Peyer's patch (tissue), 4 donors: ENCODE measurements around the gene RPAP3. TPM values are rescaled to one million over a fixed set of nuclear protein-coding genes. Genes with fewer than 3 reads are reported as not detected.

ENCODE experiments used
- DNase-seq, 3 donors: peaks; one replicate each; pipeline ENCODE4 v3.0.0-alpha.2; 2017 to 2019
- H3K27ac ChIP-seq, 4 donors: fragments of 200-600 bp; sonication (generic); one replicate each; pipeline ENCODE4 v1.5.1; 2016 to 2019
- H3K27me3 ChIP-seq, 2 donors: fragments of 200-600 bp; sonication (generic); one replicate each; pipeline ENCODE4 v1.5.1; 2019
- H3K36me3 ChIP-seq, 3 donors: fragments of 200-600 bp; sonication (generic); one replicate each; pipeline ENCODE4 v1.5.1; 2016 to 2019
- H3K4me1 ChIP-seq, 4 donors: fragments of 200-600 bp; sonication (generic); one replicate each; pipeline ENCODE4 v1.5.1; 2016 to 2019
- H3K4me3 ChIP-seq, 4 donors: fragments of 200-600 bp; sonication (generic); 1 replicate in 3 of 4; 2 replicates in 1 of 4; pipeline ENCODE4 v1.5.1; 2016 to 2019; ENCODE audit warnings: mild to moderate bottlenecking in 1 of 4
- H3K9me3 ChIP-seq, 4 donors: fragments of 200-600 bp; sonication (generic); one replicate each; pipeline ENCODE4 v1.5.1; 2016 to 2019; ENCODE audit warnings: mild to moderate bottlenecking in 1 of 4
- POLR2A ChIP-seq, 2 donors: fragments of 450-650 bp; IDR thresholded peaks; one replicate each; pipeline ENCODE4 v1.5.1; 2017; ENCODE audit warnings: antibody characterized with exemption in 2 of 2, mild to moderate bottlenecking in 2 of 2, moderate library complexity in 2 of 2
- total RNA-seq, 4 donors: library from RNA; depleted of rRNA; stranded (reverse); fragments of >200 nt; gene quantifications; one replicate each; pipeline ENCODE4 v1.1.0, GENCODE V29; 2016
- TF ChIP-seq, protein P1 (sequence below), 6 experiments: fragments of 450-650 bp in 4 of 6; fragments of 200-600 bp in 2 of 6; sonication (generic) in 1 of 6; IDR thresholded peaks; one replicate each; pipeline ENCODE4 v1.5.1; 2017 to 2019; ENCODE audit warnings: antibody characterized with exemption in 6 of 6, mild to moderate bottlenecking in 3 of 6, moderate library complexity in 1 of 6

RPAP3 gene
- total RNA-seq, 4 donors from 2014 or later = 5.4 to 33.8 (median 13.3) TPM

GRCh38 chr12:47707355-47707754, 1.5 kb upstream of the RPAP3 start:
- Histone ChIP-seq H3K27me3 (no peaks in the 10 kb centered on the region), H3K4me3 (peak overlapping the region in 1 of 4 donors; percentile 95), H3K36me3 (no peaks in the 10 kb centered on the region), H3K4me1 (peaks cover 0 to 34% (median 5%) of the 10 kb centered on the region in 4 donors), H3K9me3 (no peaks in the 10 kb centered on the region), H3K27ac (no peak overlapping the region)
- no peak for TF ChIP-seq POLR2A (IDR thresholded peaks at IDR 0.05)
- TF ChIP-seq, protein P1, sequence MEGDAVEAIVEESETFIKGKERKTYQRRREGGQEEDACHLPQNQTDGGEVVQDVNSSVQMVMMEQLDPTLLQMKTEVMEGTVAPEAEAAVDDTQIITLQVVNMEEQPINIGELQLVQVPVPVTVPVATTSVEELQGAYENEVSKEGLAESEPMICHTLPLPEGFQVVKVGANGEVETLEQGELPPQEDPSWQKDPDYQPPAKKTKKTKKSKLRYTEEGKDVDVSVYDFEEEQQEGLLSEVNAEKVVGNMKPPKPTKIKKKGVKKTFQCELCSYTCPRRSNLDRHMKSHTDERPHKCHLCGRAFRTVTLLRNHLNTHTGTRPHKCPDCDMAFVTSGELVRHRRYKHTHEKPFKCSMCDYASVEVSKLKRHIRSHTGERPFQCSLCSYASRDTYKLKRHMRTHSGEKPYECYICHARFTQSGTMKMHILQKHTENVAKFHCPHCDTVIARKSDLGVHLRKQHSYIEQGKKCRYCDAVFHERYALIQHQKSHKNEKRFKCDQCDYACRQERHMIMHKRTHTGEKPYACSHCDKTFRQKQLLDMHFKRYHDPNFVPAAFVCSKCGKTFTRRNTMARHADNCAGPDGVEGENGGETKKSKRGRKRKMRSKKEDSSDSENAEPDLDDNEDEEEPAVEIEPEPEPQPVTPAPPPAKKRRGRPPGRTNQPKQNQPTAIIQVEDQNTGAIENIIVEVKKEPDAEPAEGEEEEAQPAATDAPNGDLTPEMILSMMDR (IDR thresholded peaks at IDR 0.05) = no peak
- DNase-seq = no peak

- DNase-seq = no peak
- Histone ChIP-seq H3K4me1 (peaks cover 0 to 34% (median 5%) of the 10 kb centered on the region in 4 donors), H3K9me3 (no peaks in the 10 kb centered on the region), H3K27me3 (no peaks in the 10 kb centered on the region), H3K4me3 (peak overlapping the region; percentile 92 to 100 (median 96)), H3K27ac (peak overlapping the region; percentile 87 to 96 (median 91)), H3K36me3 (peaks cover 0 to 8% (median 0%) of the 10 kb centered on the region in 3 donors)
- TF ChIP-seq POLR2A (IDR thresholded peaks at IDR 0.05) = no peak
- TF ChIP-seq, protein P1 (IDR thresholded peaks at IDR 0.05) = no peak
Measured at GRCh38 chr12:47705229-47705565, 633 bp downstream of the RPAP3 start.

- H3K4me3 ChIP-seq = peak overlapping the region in 2 of 4 donors; percentile 95 to 100
- no peak for DNase-seq
- H3K27ac ChIP-seq = no peak overlapping the region
- H3K27me3 ChIP-seq = no peaks in the 10 kb centered on the region
- no peak for TF ChIP-seq POLR2A (IDR thresholded peaks at IDR 0.05)
- TF ChIP-seq, protein P1 (IDR thresholded peaks at IDR 0.05) = no peak
- H3K9me3 ChIP-seq = no peaks in the 10 kb centered on the region
- peaks cover 0 to 13% (median 0%) of the 10 kb centered on the region in 3 donors for H3K36me3 ChIP-seq
- H3K4me1 ChIP-seq = peaks cover 0 to 34% (median 5%) of the 10 kb centered on the region in 4 donors
Measured at GRCh38 chr12:47704719-47705118, 1.1 kb downstream of the RPAP3 start.

- Histone ChIP-seq H3K27me3 (no peaks in the 10 kb centered on the region), H3K4me1 (peaks cover 0 to 14% (median 1%) of the 10 kb centered on the region in 4 donors), H3K9me3 (no peaks in the 10 kb centered on the region), H3K36me3 (peaks cover 0 to 29% (median 0%) of the 10 kb centered on the region in 3 donors), H3K4me3 (no peak overlapping the region), H3K27ac (no peak overlapping the region)
- TF ChIP-seq, protein P1 (IDR thresholded peaks at IDR 0.05) = no peak
- no peak for TF ChIP-seq POLR2A (IDR thresholded peaks at IDR 0.05)
- DNase-seq = no peak
Measured at GRCh38 chr12:47700263-47700662, 5.6 kb downstream of the RPAP3 start.

- no peaks in the 10 kb centered on the region for H3K4me1 ChIP-seq
- no peak for TF ChIP-seq POLR2A (IDR thresholded peaks at IDR 0.05)
- TF ChIP-seq, protein P1 (IDR thresholded peaks at IDR 0.05) = no peak
- H3K4me3 ChIP-seq = no peak overlapping the region
- H3K36me3 ChIP-seq = peaks cover 0 to 29% (median 0%) of the 10 kb centered on the region in 3 donors
- H3K9me3 ChIP-seq = no peaks in the 10 kb centered on the region
- H3K27me3 ChIP-seq = no peaks in the 10 kb centered on the region
- no peak overlapping the region for H3K27ac ChIP-seq
- no peak for DNase-seq
Measured at GRCh38 chr12:47698631-47699030, 7.2 kb downstream of the RPAP3 start.

GRCh38 chr12:47698055-47698454, 7.8 kb downstream of the RPAP3 start:
- DNase-seq = no peak
- TF ChIP-seq, protein P1 (IDR thresholded peaks at IDR 0.05) = no peak
- TF ChIP-seq POLR2A (IDR thresholded peaks at IDR 0.05) = no peak
- Histone ChIP-seq H3K4me3 (no peak overlapping the region), H3K9me3 (no peaks in the 10 kb centered on the region), H3K27ac (no peak overlapping the region), H3K4me1 (no peaks in the 10 kb centered on the region), H3K27me3 (no peaks in the 10 kb centered on the region), H3K36me3 (peaks cover 0 to 35% (median 0%) of the 10 kb centered on the region in 3 donors)
